Keratinocyte (primary cell): ENCODE measurements around the gene HSF5. TPM values are rescaled to one million over a fixed set of nuclear protein-coding genes. Genes with fewer than 3 reads are reported as not detected.

Experiments used
- DNase-seq: peaks from one replicate; pipeline ENCODE4 v3.0.0-alpha.2; 2011; ENCODE audit warnings: low read depth, missing footprints, low spot score
- FAIRE-seq: peaks from 2 replicates; lab custom pipeline; 2011; peaks lifted over from hg19 to GRCh38; lab: Jason Lieb, UNC
- H2AFZ ChIP-seq: 2 replicates; pipeline ENCODE4 v1.6.0; 2012; ENCODE audit warnings: low read length, control low read depth, inconsistent platforms; ENCODE audit not compliant: control insufficient read depth
- H3K27ac ChIP-seq: 2 replicates; pipeline ENCODE4 v1.5.1; 2011; ENCODE audit warnings: low read length; ENCODE audit not compliant: control insufficient read depth, insufficient read depth
- H3K27me3 ChIP-seq: 3 replicates; pipeline ENCODE4 v1.6.0; 2011; ENCODE audit warnings: low read length; ENCODE audit not compliant: control insufficient read depth, insufficient read depth; ENCODE audit errors: extremely low read depth
- H3K36me3 ChIP-seq, 2 experiments: 2 replicates in 1 of 2; 3 replicates in 1 of 2; pipeline ENCODE4 v1.5.1; 2011; ENCODE audit warnings: low read length in 2 of 2, mild to moderate bottlenecking in 1 of 2; ENCODE audit not compliant: control insufficient read depth in 2 of 2, insufficient read depth in 2 of 2; ENCODE audit errors: extremely low read depth in 1 of 2
- H3K4me1 ChIP-seq: 3 replicates; pipeline ENCODE4 v1.5.1; 2011; ENCODE audit warnings: low read length; ENCODE audit not compliant: control insufficient read depth, insufficient read depth; ENCODE audit errors: extremely low read depth
- H3K4me2 ChIP-seq: 3 replicates; pipeline ENCODE4 v1.6.0; 2011; ENCODE audit warnings: low read depth, low read length; ENCODE audit not compliant: control insufficient read depth, insufficient read depth; ENCODE audit errors: extremely low read depth
- H3K4me3 ChIP-seq, 3 experiments: fragments of 200-600 bp in 1 of 3; sonication (generic) in 1 of 3; 2 replicates in 2 of 3; 3 replicates in 1 of 3; pipeline ENCODE4 v1.5.1; 2011 to 2016; ENCODE audit warnings: low read length in 3 of 3, mild to moderate bottlenecking in 3 of 3, control low read depth in 2 of 3, inconsistent platforms in 1 of 3, low read depth in 1 of 3, mixed read lengths in 1 of 3, mixed run types in 1 of 3, moderate library complexity in 1 of 3; ENCODE audit not compliant: control insufficient read depth in 2 of 3, insufficient read depth in 2 of 3; ENCODE audit errors: extremely low read depth in 1 of 3
- H3K79me2 ChIP-seq: 2 replicates; pipeline ENCODE4 v1.6.0; 2012; ENCODE audit warnings: low read length; ENCODE audit not compliant: control insufficient read depth, insufficient read depth
- H3K9ac ChIP-seq: 3 replicates; pipeline ENCODE4 v1.6.0; 2011; ENCODE audit warnings: low read length; ENCODE audit not compliant: control insufficient read depth, insufficient read depth; ENCODE audit errors: extremely low read depth
- H3K9me1 ChIP-seq: 3 replicates; pipeline ENCODE4 v1.6.0; 2011; ENCODE audit warnings: low read length; ENCODE audit not compliant: control insufficient read depth, insufficient read depth; ENCODE audit errors: extremely low read depth
- H3K9me3 ChIP-seq: 2 replicates; pipeline ENCODE4 v1.5.1; 2012; ENCODE audit warnings: low read depth, low read length; ENCODE audit not compliant: control insufficient read depth
- H4K20me1 ChIP-seq: 3 replicates; pipeline ENCODE4 v1.6.0; 2011; ENCODE audit warnings: low read length; ENCODE audit not compliant: control insufficient read depth, insufficient read depth; ENCODE audit errors: extremely low read depth
- CTCF ChIP-seq, 3 experiments: IDR thresholded peaks in 1 of 3; conservative IDR thresholded peaks in 1 of 3; optimal IDR thresholded peaks in 1 of 3; 2 replicates in 2 of 3; 3 replicates in 1 of 3; pipeline versions ENCODE3 to v1.5.1; 2011; ENCODE audit warnings: low read length in 3 of 3, mild to moderate bottlenecking in 3 of 3, moderate library complexity in 2 of 3, control low read depth in 1 of 3, inconsistent platforms in 1 of 3; ENCODE audit not compliant: insufficient read depth in 2 of 3; ENCODE audit errors: extremely low read depth in 1 of 3
- EZH2 ChIP-seq: IDR thresholded peaks from one replicate; pipeline ENCODE4 v1.6.1; 2012; ENCODE audit warnings: inconsistent platforms, mild to moderate bottlenecking, low read length, moderate library complexity
- dilution Hi-C: fragments of 300-500 bp; cut with MboI; formaldehyde crosslinking; loops from one replicate; pipeline ENCODE4 v1.7.0; 2020; ENCODE audit warnings: low sequenced_read_pairs; ENCODE audit not compliant: extremely low pct_ligation_motif_present
- polyA plus RNA-seq, 5 experiments: library from polyadenylated mRNA; depleted of rRNA in 3 of 5; stranded (reverse) in 3 of 5; stranded (forward) in 1 of 5; unstranded in 1 of 5; fragments of >200 nt; gene quantifications; 1 replicate in 1 of 5; 2 replicates in 3 of 5; 3 replicates in 1 of 5; pipeline versions ENCODE4 v1.2.1 to v1.2.3, GENCODE V29; 2011 to 2012; ENCODE audit warnings: missing spikeins in 2 of 5, low read depth in 1 of 5, low replicate concordance in 1 of 5

HSF5 gene
- polyA plus RNA-seq, 1 donor (not counting 4 experiments of a cell fraction or from before 2014, with no cell fraction given) = 0.01 TPM

DNA sequence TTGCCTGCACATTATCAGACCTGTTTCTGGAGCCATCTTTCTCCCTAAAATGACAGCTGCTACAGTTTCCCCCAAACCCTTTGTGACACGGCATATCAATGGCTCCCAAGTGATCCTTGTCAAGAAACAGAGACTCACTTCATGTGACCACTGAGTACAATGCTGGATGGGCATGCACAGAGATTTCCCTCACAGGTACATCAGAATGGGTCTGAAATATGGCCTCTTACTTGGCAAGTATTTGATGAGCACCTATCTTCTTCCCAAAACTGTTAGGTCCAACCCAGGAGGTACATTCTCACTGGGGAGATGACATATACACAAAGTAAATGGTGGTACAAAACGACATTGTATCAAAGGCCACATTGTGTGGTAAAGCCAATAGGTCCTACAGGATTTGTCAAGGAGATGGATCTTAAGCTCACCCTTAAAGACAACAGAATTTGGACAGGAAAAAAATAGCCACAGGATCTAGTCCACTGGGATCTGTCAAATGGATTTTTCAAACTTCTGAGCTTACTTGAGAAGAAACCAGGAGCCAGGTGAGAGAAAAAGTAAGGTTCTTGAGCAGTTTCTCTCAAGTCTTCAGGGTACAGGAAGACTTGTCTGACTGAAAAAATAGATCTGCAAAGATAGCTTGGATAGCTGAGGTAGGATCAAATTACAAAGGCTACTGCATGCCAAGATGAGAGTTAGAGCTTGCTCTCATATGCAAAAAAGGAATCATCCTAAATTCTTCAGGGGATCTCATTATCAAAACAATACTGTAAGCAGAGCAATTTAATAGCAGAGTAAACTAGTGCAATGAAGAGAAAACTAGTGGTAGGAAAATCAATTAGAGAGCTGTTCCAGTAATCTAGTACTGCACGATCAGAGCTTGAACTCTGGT is 99.7 kb downstream of the HSF5 start:
- Histone ChIP-seq H3K9me3 (no peaks in the 10 kb centered on the region), H2AFZ (no peak overlapping the region), H3K9me1 (no peaks in the 10 kb centered on the region), H3K9ac (no peak overlapping the region), H3K4me3 (no peak overlapping the region), H3K79me2 (peaks cover 54% of the 10 kb centered on the region), H4K20me1 (peaks cover 5% of the 10 kb centered on the region), H3K4me1 (peaks cover 51% of the 10 kb centered on the region), H3K27me3 (no peaks in the 10 kb centered on the region), H3K27ac (no peak overlapping the region), H3K36me3 (peaks cover 3 to 5% of the 10 kb centered on the region in 2 experiments), H3K4me2 (peak overlapping the region; percentile 33)
- dilution Hi-C loops = no loop called here
- TF ChIP-seq CTCF (optimal IDR thresholded peaks at IDR 0.05 in 1 of 3, IDR thresholded peaks at IDR 0.05 in 1 of 3, conservative IDR thresholded peaks at IDR 0.05 in 1 of 3; ENCODE audit: extremely low read depth in 1 of 3, insufficient read depth in 2 of 3, low read length in 3 of 3) (no peak), EZH2 (no peak)
- DNase-seq (no peak), FAIRE-seq (peak; percentile 71)

DNA sequence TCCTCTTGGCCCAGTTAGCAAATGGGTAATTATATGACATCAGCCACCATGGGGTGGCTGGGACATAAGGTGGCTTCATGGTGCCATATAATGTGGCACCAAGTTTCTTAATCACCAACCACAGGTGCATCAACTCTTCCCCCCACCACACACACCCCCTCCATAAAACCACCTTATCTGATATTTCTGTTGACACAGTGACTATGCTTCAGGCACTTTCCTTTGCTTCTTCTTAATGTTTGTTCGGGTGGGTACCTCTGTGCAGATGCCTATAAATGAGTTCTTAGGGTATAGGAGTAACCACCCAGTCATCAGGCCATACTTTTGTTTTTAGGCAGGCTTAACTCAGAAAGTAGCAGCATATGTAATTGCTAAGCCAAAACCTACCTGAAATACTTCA is 100.4 kb downstream of the HSF5 start:
- peaks cover 5% of the 10 kb centered on the region for H4K20me1 ChIP-seq
- H3K9ac ChIP-seq = no peak overlapping the region
- H3K9me1 ChIP-seq = no peaks in the 10 kb centered on the region
- no peak overlapping the region for H3K4me3 ChIP-seq
- no peak overlapping the region for H3K27ac ChIP-seq
- TF ChIP-seq EZH2 = no peak
- no peak for TF ChIP-seq CTCF (optimal IDR thresholded peaks at IDR 0.05 in 1 of 3, IDR thresholded peaks at IDR 0.05 in 1 of 3, conservative IDR thresholded peaks at IDR 0.05 in 1 of 3; ENCODE audit: extremely low read depth in 1 of 3, insufficient read depth in 2 of 3, low read length in 3 of 3)
- H2AFZ ChIP-seq = no peak overlapping the region
- peaks cover 2 to 5% of the 10 kb centered on the region in 2 experiments for H3K36me3 ChIP-seq
- DNase-seq (no peak), FAIRE-seq (no peak)
- H3K4me2 ChIP-seq = no peak overlapping the region
- peaks cover 52% of the 10 kb centered on the region for H3K79me2 ChIP-seq
- H3K4me1 ChIP-seq = peaks cover 51% of the 10 kb centered on the region
- no peaks in the 10 kb centered on the region for H3K27me3 ChIP-seq
- dilution Hi-C loops = no loop called here
- H3K9me3 ChIP-seq = no peaks in the 10 kb centered on the region
